Measurements from ENCODE around the gene DNAJB12.
"Not testable (repeated sequence)": the region's sequence is repeated elsewhere in the genome, so short reads cannot be mapped to it uniquely, and the experiment has no call there.

DNAJB12 gene

GRCh38 chr10:72306215-72306760, 48.4 kb downstream of the DNAJB12 start:
- in situ Hi-C loops (cut with MboI; ENCODE audit: low pct_unique_long_range_greater_than_20kb, low sequenced_read_pairs, unreplicated experiment), result no loop called here
- TF ChIP-seq, protein P1, sequence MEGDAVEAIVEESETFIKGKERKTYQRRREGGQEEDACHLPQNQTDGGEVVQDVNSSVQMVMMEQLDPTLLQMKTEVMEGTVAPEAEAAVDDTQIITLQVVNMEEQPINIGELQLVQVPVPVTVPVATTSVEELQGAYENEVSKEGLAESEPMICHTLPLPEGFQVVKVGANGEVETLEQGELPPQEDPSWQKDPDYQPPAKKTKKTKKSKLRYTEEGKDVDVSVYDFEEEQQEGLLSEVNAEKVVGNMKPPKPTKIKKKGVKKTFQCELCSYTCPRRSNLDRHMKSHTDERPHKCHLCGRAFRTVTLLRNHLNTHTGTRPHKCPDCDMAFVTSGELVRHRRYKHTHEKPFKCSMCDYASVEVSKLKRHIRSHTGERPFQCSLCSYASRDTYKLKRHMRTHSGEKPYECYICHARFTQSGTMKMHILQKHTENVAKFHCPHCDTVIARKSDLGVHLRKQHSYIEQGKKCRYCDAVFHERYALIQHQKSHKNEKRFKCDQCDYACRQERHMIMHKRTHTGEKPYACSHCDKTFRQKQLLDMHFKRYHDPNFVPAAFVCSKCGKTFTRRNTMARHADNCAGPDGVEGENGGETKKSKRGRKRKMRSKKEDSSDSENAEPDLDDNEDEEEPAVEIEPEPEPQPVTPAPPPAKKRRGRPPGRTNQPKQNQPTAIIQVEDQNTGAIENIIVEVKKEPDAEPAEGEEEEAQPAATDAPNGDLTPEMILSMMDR (IDR thresholded peaks at IDR 0.05; ENCODE audit: extremely low read depth, insufficient read depth, missing control alignments), result no peak
- DNase-seq (ENCODE audit: low spot score), result no peak

DNA sequence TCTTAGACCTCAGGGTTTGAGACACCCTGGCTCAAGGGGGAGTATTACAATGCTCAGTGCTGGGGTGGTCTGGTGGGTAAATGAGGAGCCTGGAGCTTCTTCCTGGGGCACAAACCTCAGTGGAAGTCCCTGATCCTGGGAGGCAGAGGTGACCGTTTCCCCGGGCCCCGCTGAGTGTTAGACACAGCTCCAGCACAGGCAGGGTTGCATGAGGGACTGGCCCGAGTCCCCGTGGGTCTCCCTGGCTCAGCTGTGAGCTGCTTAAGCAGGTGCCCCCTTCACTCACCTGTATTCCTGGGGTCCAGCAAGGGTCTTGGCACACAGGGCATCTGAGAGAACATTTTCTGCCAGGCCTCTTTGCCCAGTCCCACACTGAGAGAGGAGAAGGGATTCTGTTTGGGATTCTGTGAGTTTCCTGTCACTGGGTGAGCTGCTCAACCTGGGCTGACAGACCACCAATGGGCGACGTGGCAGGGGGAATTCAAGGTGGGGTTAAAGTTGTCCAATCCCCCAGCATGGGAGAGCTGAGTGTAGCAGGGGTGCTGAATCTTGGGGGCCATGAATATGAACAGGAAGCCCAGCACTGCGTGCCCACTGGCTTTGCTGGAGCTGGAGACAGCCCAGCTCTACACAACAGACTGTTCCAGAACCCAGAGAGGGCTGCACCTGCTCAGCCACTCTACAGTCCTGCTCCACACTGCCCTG, 51.1 kb downstream of the DNAJB12 start:
- in situ Hi-C loops (cut with MboI; ENCODE audit: low pct_unique_long_range_greater_than_20kb, low sequenced_read_pairs, unreplicated experiment), result no loop called here

DNA sequence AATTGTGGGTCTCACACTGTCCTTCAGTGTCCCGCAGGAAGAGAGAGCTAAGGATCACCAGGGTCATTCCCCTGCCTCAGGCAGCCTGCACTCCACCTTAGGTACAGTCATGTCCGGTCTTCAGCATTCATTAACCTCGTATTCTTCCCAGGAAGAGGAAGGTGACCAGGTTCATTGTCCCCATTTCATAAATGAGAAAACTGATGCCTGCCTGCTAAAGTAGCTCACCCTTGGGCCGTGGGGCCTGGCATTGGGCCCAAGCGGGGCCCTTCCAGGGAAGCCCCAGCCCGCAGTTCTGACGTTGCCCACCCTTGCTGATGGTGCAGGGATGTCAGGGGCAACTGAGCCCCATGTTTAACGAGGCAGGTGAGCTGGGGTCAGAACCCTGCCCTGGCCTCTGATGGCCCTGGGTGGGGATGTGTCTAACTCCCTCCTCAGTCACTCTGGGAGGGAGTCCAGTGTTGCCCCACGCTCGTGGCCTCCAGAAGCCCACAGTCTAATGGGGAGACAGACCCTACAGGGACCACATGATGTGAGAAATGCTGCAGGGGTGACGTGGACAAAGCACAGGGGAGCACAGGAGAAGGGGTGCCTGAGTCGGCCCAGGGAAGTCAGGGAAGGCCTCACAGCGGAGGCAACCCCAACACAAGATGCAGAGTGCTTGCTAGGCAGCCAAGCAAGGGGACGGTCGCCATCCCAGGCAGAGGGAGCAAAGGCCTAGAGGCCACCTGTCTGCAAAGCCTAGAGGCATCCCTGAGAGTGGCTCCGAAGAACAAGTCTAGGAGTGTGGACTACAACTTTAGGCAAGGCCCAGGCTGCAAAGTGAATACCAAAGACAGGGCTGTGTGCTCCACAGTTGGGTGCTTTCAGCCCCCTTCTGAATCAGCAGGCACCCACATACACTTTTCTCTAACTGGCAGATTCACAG, 55.9 kb downstream of the DNAJB12 start:
- in situ Hi-C loops (cut with MboI; ENCODE audit: low pct_unique_long_range_greater_than_20kb, low sequenced_read_pairs, unreplicated experiment), result no loop called here
- no peak for DNase-seq (ENCODE audit: low spot score)
- TF ChIP-seq, protein P1 (IDR thresholded peaks at IDR 0.05; ENCODE audit: extremely low read depth, insufficient read depth, missing control alignments), result no peak

More for the DNA sequence above, 51.1 kb downstream of the DNAJB12 start:
- TF ChIP-seq, protein P1 (IDR thresholded peaks at IDR 0.05; ENCODE audit: extremely low read depth, insufficient read depth, missing control alignments), result no peak
- DNase-seq (ENCODE audit: low spot score), result no peak

DNA sequence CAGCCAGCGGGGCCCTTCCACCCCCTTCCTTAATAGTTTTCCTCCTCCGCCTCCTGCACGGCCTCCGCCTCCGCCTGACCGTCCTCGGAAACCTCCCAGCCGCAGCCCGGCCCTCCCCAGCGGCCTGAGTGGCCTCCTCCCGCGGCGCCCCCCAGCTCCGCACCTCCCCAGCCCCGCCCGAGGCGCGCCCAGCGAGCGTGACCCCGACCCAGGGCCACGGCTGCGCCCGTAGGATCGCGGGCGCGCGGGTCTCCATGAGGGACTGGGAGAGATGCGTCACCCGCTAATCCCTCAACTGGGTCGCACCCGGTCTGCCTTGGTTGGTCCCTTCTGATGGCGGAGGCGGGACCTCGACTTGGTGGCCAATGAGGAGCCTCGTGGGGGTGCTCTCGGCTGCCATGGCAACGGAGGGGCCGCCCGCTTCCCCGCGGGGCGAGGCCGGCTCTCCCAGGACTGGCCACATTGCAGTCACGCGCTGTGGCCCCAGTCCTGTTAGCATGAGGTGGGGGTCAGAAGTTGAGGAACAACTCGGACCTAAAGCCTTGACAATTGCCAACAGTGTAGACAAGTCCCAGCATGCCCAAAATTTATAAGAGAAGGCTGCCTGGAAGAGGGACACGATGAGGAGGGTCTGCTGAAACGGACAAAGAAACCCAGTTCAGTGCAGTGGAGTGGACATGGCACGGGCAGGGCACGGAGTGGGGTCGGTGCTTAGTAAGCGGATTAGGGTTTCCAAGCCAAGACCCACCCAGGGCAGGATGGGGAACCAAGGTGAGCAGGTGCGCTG, 56.7 kb downstream of the DNAJB12 start:
- in situ Hi-C loops (cut with MboI; ENCODE audit: low pct_unique_long_range_greater_than_20kb, low sequenced_read_pairs, unreplicated experiment), result no loop called here

DNA sequence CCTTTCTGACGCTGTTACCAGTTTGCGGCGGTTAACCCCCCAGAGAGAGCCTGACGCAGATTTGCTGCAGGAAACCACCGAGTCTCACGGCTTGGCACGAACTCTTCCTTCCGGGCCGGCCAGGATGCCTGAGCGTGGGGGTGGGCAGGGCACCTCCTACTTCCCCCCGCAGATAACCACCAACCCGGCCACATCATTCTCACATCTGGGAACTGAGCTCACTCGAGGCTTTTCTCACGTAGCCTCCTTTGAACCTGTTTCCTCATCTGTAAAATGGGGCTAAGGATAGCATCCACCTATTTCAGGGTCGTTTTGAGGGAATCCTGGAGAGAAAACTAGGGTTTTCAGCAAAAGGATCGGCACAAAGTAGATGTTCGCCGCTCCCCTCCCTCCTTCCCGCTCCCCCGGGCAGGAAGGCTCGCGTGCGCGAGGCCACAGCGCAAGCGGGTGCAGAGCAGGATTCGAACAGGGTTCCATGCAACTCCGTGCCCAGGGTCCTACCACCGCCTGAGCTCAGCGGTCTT, 57.4 kb downstream of the DNAJB12 start:
- TF ChIP-seq, protein P1 (IDR thresholded peaks at IDR 0.05; ENCODE audit: extremely low read depth, insufficient read depth, missing control alignments), result no peak
- DNase-seq (ENCODE audit: low spot score), result peak; percentile 81
- in situ Hi-C loops (cut with MboI; ENCODE audit: low pct_unique_long_range_greater_than_20kb, low sequenced_read_pairs, unreplicated experiment), result no loop called here

More for the DNA sequence above, 56.7 kb downstream of the DNAJB12 start:
- peak; percentile 92 for DNase-seq (ENCODE audit: low spot score)
- TF ChIP-seq, protein P1 (IDR thresholded peaks at IDR 0.05; ENCODE audit: extremely low read depth, insufficient read depth, missing control alignments), result no peak

GRCh38 chr10:72296829-72297280, 57.9 kb downstream of the DNAJB12 start:
- DNase-seq (ENCODE audit: low spot score); in situ Hi-C loops (cut with MboI; ENCODE audit: low pct_unique_long_range_greater_than_20kb, low sequenced_read_pairs, unreplicated experiment): not testable (repeated sequence)

Data from GM13977 (cell line).